LNCaP clone FGC (cell line): ENCODE measurements around the gene LRFN2.

Experiments used
- DNase-seq: peaks from one replicate; pipeline ENCODE4 v3.0.0-alpha.2; 2011; ENCODE audit warnings: low read depth
- H3K4me3 ChIP-seq: 2 replicates; pipeline ENCODE4 v1.5.1; 2011; ENCODE audit warnings: mild to moderate bottlenecking, low read depth, low read length, control low read depth
- TF ChIP-seq, protein P1 (sequence below): IDR thresholded peaks from 2 replicates; pipeline ENCODE4 v1.5.1; 2012; ENCODE audit warnings: mild to moderate bottlenecking; ENCODE audit not compliant: control insufficient read depth, insufficient read depth; ENCODE audit errors: extremely low read depth

The LRFN2 gene

DNA sequence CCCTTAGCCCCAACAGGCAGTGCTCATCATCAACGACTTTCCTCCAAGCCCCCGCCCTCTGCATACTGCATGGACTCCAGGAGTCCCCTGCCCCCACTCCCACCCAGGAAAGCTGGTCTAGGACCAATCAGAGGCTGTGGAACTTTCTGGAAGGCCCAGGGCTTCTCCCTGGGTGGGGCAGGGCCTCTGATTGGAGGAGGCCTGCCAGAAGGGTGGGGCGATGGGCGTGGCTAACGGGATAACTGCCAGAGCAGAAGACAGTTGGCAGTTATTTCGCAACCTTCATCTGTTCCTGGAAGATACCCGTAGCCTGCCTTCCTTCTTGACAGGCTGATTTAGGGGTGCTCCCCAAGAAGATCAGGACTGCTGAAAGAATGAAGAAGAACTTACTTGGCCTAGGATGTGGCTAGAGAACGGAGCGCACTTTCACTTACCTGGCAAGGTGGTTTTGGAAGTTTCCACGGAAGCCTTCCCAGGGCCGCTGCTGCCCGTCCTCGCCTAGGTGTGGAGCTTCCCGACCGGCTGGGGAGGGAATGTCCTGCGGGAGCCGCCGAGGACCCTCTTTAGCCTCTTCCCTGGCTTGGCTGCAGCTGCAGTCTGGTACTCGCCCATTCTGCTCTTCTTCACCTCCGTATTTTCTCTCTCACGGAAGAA lies 209.0 kb downstream of the LRFN2 start:
- TF ChIP-seq, protein P1, sequence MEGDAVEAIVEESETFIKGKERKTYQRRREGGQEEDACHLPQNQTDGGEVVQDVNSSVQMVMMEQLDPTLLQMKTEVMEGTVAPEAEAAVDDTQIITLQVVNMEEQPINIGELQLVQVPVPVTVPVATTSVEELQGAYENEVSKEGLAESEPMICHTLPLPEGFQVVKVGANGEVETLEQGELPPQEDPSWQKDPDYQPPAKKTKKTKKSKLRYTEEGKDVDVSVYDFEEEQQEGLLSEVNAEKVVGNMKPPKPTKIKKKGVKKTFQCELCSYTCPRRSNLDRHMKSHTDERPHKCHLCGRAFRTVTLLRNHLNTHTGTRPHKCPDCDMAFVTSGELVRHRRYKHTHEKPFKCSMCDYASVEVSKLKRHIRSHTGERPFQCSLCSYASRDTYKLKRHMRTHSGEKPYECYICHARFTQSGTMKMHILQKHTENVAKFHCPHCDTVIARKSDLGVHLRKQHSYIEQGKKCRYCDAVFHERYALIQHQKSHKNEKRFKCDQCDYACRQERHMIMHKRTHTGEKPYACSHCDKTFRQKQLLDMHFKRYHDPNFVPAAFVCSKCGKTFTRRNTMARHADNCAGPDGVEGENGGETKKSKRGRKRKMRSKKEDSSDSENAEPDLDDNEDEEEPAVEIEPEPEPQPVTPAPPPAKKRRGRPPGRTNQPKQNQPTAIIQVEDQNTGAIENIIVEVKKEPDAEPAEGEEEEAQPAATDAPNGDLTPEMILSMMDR = no peak
- no peak for DNase-seq

DNA sequence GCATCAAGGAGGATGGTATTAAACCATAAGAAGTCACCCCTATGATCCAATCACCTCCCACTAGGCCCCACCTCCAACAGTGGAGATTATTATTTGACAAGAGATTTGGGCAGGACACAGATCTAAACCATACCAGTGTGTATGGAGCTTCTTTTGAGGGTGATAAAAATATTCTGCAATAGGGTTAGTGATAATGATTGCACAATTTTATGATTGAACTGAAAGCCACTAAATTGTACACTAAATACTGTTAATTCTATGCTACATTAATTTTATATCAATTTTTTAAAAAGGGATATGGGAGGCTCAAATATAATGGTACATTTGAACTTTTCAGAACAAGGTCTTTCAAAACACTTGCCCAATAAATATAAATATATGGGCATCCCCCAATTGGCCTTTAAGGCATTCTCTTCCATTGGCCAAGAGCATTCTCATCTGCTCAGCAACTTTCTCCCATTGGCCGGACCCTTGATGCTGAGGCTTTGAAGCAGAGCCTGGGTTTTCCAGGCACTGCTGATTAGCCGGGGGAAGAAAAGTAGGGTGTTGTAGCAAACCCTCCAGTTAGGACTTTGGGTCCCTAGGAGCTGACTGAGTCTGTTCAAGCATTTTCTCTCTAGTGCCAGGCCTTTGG lies 209.9 kb downstream of the LRFN2 start:
- TF ChIP-seq, protein P1 = no peak
- no peak overlapping the region for H3K4me3 ChIP-seq
- no peak for DNase-seq

More for the DNA sequence above, 209.0 kb downstream of the LRFN2 start:
- no peak overlapping the region for H3K4me3 ChIP-seq

- no peak overlapping the region for H3K4me3 ChIP-seq
- peak; percentile 33 for DNase-seq
- TF ChIP-seq, protein P1 = no peak
Observed at GRCh38 chr6:40376113-40376650, 211.0 kb downstream of the LRFN2 start.

DNA sequence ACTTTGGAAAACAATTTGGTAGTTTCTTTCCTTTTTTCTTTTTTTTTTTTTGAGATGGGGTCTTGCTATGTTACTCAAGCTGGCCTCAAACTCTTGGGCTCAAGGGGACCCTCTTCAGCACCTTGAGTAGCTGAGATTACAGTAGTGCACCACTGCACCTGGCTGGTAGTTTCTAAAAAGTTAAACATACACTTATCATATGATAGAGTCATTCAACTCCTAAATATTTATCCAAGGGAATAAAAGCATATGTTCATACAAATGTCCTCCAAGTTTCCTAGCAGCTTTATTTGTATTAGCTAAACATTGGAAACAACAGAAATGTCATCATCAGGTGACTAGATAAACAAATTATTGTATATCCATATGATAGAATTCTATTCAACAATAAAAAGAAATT lies 213.9 kb downstream of the LRFN2 start:
- TF ChIP-seq, protein P1 = no peak
- H3K4me3 ChIP-seq = no peak overlapping the region
- DNase-seq = peak; percentile 21

- DNase-seq = no peak
- TF ChIP-seq, protein P1 = no peak
- H3K4me3 ChIP-seq = no peak overlapping the region
Observed at GRCh38 chr6:40371621-40372020, 215.5 kb downstream of the LRFN2 start.

DNA sequence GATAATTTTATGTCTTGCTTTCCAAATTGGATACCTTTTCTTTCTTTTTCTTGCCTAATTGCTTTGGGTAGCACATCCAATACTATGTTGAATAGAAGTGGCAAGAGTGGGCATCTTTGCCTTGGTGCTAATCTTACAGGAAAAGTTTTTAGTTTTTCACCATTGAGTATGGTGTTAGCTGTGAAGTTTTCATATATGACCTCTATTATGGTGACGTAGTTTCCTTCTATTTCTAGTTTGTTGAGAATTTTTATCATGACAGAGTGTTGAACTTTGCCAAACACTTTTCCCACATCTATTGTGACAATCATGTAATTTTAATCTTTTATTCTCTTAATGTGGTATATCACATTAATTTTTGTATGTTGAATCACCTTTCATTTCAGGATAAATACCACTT lies 216.1 kb downstream of the LRFN2 start:
- TF ChIP-seq, protein P1 = no peak
- no peak for DNase-seq
- no peak overlapping the region for H3K4me3 ChIP-seq
